SK-N-SH treated with all-trans-retinoic acid at 6 μM for 48 hours (cell line): ENCODE results near the gene TADA2A.
"Not testable (repeated sequence)": the region's sequence is repeated elsewhere in the genome, so short reads cannot be mapped to it uniquely, and the experiment has no call there.

Source experiments
- ATAC-seq: fragments of 200-7000 bp; cut with Tn5 transposase; 3 replicates; pipeline ENCODE4 v1.9.1; 2020; ENCODE audit warnings: mild to moderate bottlenecking, moderate library complexity
- ARNTL ChIP-seq: fragments of 450-650 bp; formaldehyde crosslinking; IDR thresholded peaks from 2 replicates; pipeline ENCODE4 v1.5.0; 2020; ENCODE audit warnings: low read depth, mild to moderate bottlenecking, moderate library complexity, borderline replicate concordance
- BACH2 ChIP-seq: fragments of 250-450 bp; sonication (Bioruptor Pico); IDR thresholded peaks from 2 replicates; pipeline ENCODE4 v1.9.0; 2021; ENCODE audit warnings: mild to moderate bottlenecking, borderline replicate concordance
- CSDC2 ChIP-seq: fragments of 250-450 bp; sonication (Bioruptor Pico); IDR thresholded peaks from 2 replicates; pipeline ENCODE4 v1.5.0; 2020; ENCODE audit warnings: mild to moderate bottlenecking, moderate library complexity
- ESRRG ChIP-seq: fragments of 250-450 bp; sonication (Bioruptor Pico); IDR thresholded peaks from 2 replicates; pipeline ENCODE4 v1.6.1; 2021; ENCODE audit warnings: mild to moderate bottlenecking
- OSR1 ChIP-seq: fragments of 250-450 bp; sonication (Bioruptor Pico); IDR thresholded peaks from 2 replicates; pipeline ENCODE4 v1.8.0; 2022; ENCODE audit warnings: moderate library complexity, mild to moderate bottlenecking, inconsistent platforms
- POU6F1 ChIP-seq: fragments of 250-450 bp; sonication (Bioruptor Pico); IDR thresholded peaks from 2 replicates; pipeline ENCODE4 v1.8.0; 2021; ENCODE audit warnings: low read depth, mild to moderate bottlenecking, moderate library complexity, borderline replicate concordance
- PPARA ChIP-seq: fragments of 250-450 bp; sonication (Bioruptor Pico); IDR thresholded peaks from 2 replicates; pipeline ENCODE4 v1.5.0; 2020; ENCODE audit warnings: mild to moderate bottlenecking, borderline replicate concordance
- SNAI2 ChIP-seq: fragments of 250-450 bp; sonication (Bioruptor Pico); IDR thresholded peaks from 2 replicates; pipeline ENCODE4 v1.5.0; 2020; ENCODE audit warnings: mild to moderate bottlenecking, moderate library complexity
- TCF4 ChIP-seq: fragments of 250-450 bp; sonication (Bioruptor Pico); IDR thresholded peaks from 2 replicates; pipeline ENCODE4 v1.8.0; 2021; ENCODE audit warnings: mild to moderate bottlenecking, moderate library complexity, borderline replicate concordance
- ZFP30 ChIP-seq: fragments of 450-650 bp; formaldehyde crosslinking; IDR thresholded peaks from 2 replicates; pipeline ENCODE4 v1.5.0; 2022; ENCODE audit warnings: mild to moderate bottlenecking, moderate library complexity
- ZNF565 ChIP-seq: fragments of 450-650 bp; formaldehyde crosslinking; conservative IDR thresholded peaks from 2 replicates; pipeline ENCODE4 v1.5.0; 2020; ENCODE audit warnings: low read depth, mild to moderate bottlenecking, moderate library complexity
- ZNF70 ChIP-seq: fragments of 450-650 bp; formaldehyde crosslinking; IDR thresholded peaks from 2 replicates; pipeline ENCODE4 v1.5.0; 2020; ENCODE audit warnings: mild to moderate bottlenecking, moderate library complexity
- ZNF8 ChIP-seq: fragments of 450-650 bp; formaldehyde crosslinking; IDR thresholded peaks from 2 replicates; pipeline ENCODE4 v1.5.0; 2020; ENCODE audit warnings: mild to moderate bottlenecking, moderate library complexity
- TF ChIP-seq, protein P1 (sequence below): fragments of 250-450 bp; sonication (Bioruptor Pico); IDR thresholded peaks from 2 replicates; pipeline ENCODE4 v1.5.1; 2021; ENCODE audit warnings: mild to moderate bottlenecking, moderate library complexity
- TF ChIP-seq, protein P2 (sequence below): fragments of 250-450 bp; sonication (Bioruptor Pico); IDR thresholded peaks from 2 replicates; pipeline ENCODE4 v1.5.1; 2020; ENCODE audit warnings: low read depth, mild to moderate bottlenecking, moderate library complexity
- TF ChIP-seq, protein P3 (sequence below): fragments of 250-450 bp; sonication (Bioruptor Pico); IDR thresholded peaks from 2 replicates; pipeline ENCODE4 v1.5.0; 2020; ENCODE audit warnings: mild to moderate bottlenecking, moderate library complexity

The TADA2A gene

DNA sequence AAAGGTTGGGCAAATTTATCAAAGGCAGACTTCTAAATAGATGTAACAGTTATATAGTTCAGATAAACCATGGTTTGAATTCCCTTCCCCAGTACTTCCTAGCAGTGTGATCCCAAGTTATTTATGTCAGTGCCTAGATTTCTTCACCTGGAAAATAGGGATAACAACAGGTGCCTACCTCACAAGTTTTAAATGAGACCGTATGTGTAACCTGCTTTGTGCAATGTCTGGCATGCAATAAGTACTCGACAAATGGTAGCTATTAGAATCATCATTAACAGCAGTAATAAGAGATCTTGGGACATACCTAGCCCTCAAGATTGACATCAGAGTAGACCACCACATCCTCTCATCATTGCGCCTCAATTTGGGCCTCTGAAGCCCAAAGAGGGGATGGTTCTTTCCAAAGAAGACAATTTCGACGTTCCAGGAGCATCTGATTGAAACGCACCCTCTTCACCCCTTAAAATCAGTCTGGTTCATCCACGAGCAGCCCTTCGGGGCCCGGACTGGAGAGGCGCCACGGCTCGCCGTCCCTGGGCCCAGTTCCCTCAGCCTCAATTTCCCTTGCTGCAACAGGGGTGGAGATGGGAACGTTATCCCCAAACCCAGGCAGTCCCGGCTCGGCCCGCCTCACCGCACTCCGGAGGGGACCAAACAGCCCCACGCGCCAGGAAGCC is 591 bp upstream of the TADA2A start (continued):
- TF ChIP-seq OSR1, result no peak
- TF ChIP-seq CSDC2 (CRISPR knock-in tag), result no peak
- TF ChIP-seq TCF4 (CRISPR knock-in tag), result no peak
- TF ChIP-seq, all 23 proteins: peak for 0

- not testable (repeated sequence) for ATAC-seq
Measured at GRCh38 chr17:37408145-37408479, 1.4 kb downstream of the TADA2A start.

GRCh38 chr17:37410357-37410756 is 3.7 kb downstream of the TADA2A start:
- ATAC-seq, result no peak
- TF ChIP-seq ARNTL (CRISPR knock-in tag) (no peak), ESRRG (no peak), SNAI2 (CRISPR knock-in tag) (no peak), BACH2 (no peak), ZFP30 (CRISPR knock-in tag) (no peak), POU6F1 (CRISPR knock-in tag) (no peak), OSR1 (no peak), PPARA (CRISPR knock-in tag) (no peak), ZNF565 (CRISPR knock-in tag) (no peak), TCF4 (CRISPR knock-in tag) (no peak)
- TF ChIP-seq, protein P1, sequence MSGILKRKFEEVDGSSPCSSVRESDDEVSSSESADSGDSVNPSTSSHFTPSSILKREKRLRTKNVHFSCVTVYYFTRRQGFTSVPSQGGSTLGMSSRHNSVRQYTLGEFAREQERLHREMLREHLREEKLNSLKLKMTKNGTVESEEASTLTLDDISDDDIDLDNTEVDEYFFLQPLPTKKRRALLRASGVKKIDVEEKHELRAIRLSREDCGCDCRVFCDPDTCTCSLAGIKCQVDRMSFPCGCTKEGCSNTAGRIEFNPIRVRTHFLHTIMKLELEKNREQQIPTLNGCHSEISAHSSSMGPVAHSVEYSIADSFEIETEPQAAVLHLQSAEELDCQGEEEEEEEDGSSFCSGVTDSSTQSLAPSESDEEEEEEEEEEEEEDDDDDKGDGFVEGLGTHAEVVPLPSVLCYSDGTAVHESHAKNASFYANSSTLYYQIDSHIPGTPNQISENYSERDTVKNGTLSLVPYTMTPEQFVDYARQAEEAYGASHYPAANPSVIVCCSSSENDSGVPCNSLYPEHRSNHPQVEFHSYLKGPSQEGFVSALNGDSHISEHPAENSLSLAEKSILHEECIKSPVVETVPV (CRISPR knock-in tag), result no peak
- TF ChIP-seq, protein P2, sequence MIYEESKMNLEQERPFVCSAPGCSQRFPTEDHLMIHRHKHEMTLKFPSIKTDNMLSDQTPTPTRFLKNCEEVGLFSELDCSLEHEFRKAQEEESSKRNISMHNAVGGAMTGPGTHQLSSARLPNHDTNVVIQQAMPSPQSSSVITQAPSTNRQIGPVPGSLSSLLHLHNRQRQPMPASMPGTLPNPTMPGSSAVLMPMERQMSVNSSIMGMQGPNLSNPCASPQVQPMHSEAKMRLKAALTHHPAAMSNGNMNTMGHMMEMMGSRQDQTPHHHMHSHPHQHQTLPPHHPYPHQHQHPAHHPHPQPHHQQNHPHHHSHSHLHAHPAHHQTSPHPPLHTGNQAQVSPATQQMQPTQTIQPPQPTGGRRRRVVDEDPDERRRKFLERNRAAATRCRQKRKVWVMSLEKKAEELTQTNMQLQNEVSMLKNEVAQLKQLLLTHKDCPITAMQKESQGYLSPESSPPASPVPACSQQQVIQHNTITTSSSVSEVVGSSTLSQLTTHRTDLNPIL (CRISPR knock-in tag), result no peak

- TF ChIP-seq ZNF8 (CRISPR knock-in tag) (peak; percentile 85), ZNF70 (peak; percentile 83), TCF4 (CRISPR knock-in tag) (no peak)
- TF ChIP-seq, protein P3, sequence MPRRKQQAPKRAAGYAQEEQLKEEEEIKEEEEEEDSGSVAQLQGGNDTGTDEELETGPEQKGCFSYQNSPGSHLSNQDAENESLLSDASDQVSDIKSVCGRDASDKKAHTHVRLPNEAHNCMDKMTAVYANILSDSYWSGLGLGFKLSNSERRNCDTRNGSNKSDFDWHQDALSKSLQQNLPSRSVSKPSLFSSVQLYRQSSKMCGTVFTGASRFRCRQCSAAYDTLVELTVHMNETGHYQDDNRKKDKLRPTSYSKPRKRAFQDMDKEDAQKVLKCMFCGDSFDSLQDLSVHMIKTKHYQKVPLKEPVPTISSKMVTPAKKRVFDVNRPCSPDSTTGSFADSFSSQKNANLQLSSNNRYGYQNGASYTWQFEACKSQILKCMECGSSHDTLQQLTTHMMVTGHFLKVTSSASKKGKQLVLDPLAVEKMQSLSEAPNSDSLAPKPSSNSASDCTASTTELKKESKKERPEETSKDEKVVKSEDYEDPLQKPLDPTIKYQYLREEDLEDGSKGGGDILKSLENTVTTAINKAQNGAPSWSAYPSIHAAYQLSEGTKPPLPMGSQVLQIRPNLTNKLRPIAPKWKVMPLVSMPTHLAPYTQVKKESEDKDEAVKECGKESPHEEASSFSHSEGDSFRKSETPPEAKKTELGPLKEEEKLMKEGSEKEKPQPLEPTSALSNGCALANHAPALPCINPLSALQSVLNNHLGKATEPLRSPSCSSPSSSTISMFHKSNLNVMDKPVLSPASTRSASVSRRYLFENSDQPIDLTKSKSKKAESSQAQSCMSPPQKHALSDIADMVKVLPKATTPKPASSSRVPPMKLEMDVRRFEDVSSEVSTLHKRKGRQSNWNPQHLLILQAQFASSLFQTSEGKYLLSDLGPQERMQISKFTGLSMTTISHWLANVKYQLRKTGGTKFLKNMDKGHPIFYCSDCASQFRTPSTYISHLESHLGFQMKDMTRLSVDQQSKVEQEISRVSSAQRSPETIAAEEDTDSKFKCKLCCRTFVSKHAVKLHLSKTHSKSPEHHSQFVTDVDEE (CRISPR knock-in tag), result no peak
Measured at GRCh38 chr17:37413875-37414519, 7.3 kb downstream of the TADA2A start.

GRCh38 chr17:37417852-37418251 is 11.2 kb downstream of the TADA2A start:
- no peak for TF ChIP-seq POU6F1 (CRISPR knock-in tag)
- ATAC-seq, result no peak

More at GRCh38 chr17:37413875-37414519, 7.3 kb downstream of the TADA2A start:
- 0 out of 3 replicates have a peak, but pooled peaks have one; percentile 41 for ATAC-seq
